Keratinocyte (primary cell): ENCODE results near the gene OARD1. TPM values are rescaled to one million over a fixed set of nuclear protein-coding genes. Genes with fewer than 3 reads are reported as not detected.

ENCODE experiments used
- DNase-seq: peaks from one replicate; pipeline ENCODE4 v3.0.0-alpha.2; 2011; ENCODE audit warnings: low read depth, missing footprints, low spot score
- FAIRE-seq: peaks from 2 replicates; lab custom pipeline; 2011; peaks lifted over from hg19 to GRCh38; lab: Jason Lieb, UNC
- H2AFZ ChIP-seq: 2 replicates; pipeline ENCODE4 v1.6.0; 2012; ENCODE audit warnings: low read length, control low read depth, inconsistent platforms; ENCODE audit not compliant: control insufficient read depth
- H3K27ac ChIP-seq: 2 replicates; pipeline ENCODE4 v1.5.1; 2011; ENCODE audit warnings: low read length; ENCODE audit not compliant: control insufficient read depth, insufficient read depth
- H3K27me3 ChIP-seq: 3 replicates; pipeline ENCODE4 v1.6.0; 2011; ENCODE audit warnings: low read length; ENCODE audit not compliant: control insufficient read depth, insufficient read depth; ENCODE audit errors: extremely low read depth
- H3K36me3 ChIP-seq, 2 experiments: 2 replicates in 1 of 2; 3 replicates in 1 of 2; pipeline ENCODE4 v1.5.1; 2011; ENCODE audit warnings: low read length in 2 of 2, mild to moderate bottlenecking in 1 of 2; ENCODE audit not compliant: control insufficient read depth in 2 of 2, insufficient read depth in 2 of 2; ENCODE audit errors: extremely low read depth in 1 of 2
- H3K4me1 ChIP-seq: 3 replicates; pipeline ENCODE4 v1.5.1; 2011; ENCODE audit warnings: low read length; ENCODE audit not compliant: control insufficient read depth, insufficient read depth; ENCODE audit errors: extremely low read depth
- H3K4me2 ChIP-seq: 3 replicates; pipeline ENCODE4 v1.6.0; 2011; ENCODE audit warnings: low read depth, low read length; ENCODE audit not compliant: control insufficient read depth, insufficient read depth; ENCODE audit errors: extremely low read depth
- H3K4me3 ChIP-seq, 3 experiments: fragments of 200-600 bp in 1 of 3; sonication (generic) in 1 of 3; 2 replicates in 2 of 3; 3 replicates in 1 of 3; pipeline ENCODE4 v1.5.1; 2011 to 2016; ENCODE audit warnings: low read length in 3 of 3, mild to moderate bottlenecking in 3 of 3, control low read depth in 2 of 3, inconsistent platforms in 1 of 3, low read depth in 1 of 3, mixed read lengths in 1 of 3, mixed run types in 1 of 3, moderate library complexity in 1 of 3; ENCODE audit not compliant: control insufficient read depth in 2 of 3, insufficient read depth in 2 of 3; ENCODE audit errors: extremely low read depth in 1 of 3
- H3K79me2 ChIP-seq: 2 replicates; pipeline ENCODE4 v1.6.0; 2012; ENCODE audit warnings: low read length; ENCODE audit not compliant: control insufficient read depth, insufficient read depth
- H3K9ac ChIP-seq: 3 replicates; pipeline ENCODE4 v1.6.0; 2011; ENCODE audit warnings: low read length; ENCODE audit not compliant: control insufficient read depth, insufficient read depth; ENCODE audit errors: extremely low read depth
- H3K9me1 ChIP-seq: 3 replicates; pipeline ENCODE4 v1.6.0; 2011; ENCODE audit warnings: low read length; ENCODE audit not compliant: control insufficient read depth, insufficient read depth; ENCODE audit errors: extremely low read depth
- H3K9me3 ChIP-seq: 2 replicates; pipeline ENCODE4 v1.5.1; 2012; ENCODE audit warnings: low read depth, low read length; ENCODE audit not compliant: control insufficient read depth
- H4K20me1 ChIP-seq: 3 replicates; pipeline ENCODE4 v1.6.0; 2011; ENCODE audit warnings: low read length; ENCODE audit not compliant: control insufficient read depth, insufficient read depth; ENCODE audit errors: extremely low read depth
- EZH2 ChIP-seq: IDR thresholded peaks from one replicate; pipeline ENCODE4 v1.6.1; 2012; ENCODE audit warnings: inconsistent platforms, mild to moderate bottlenecking, low read length, moderate library complexity
- dilution Hi-C: fragments of 300-500 bp; cut with MboI; formaldehyde crosslinking; loops from one replicate; pipeline ENCODE4 v1.7.0; 2020; ENCODE audit warnings: low sequenced_read_pairs; ENCODE audit not compliant: extremely low pct_ligation_motif_present
- polyA plus RNA-seq, 5 experiments: library from polyadenylated mRNA; depleted of rRNA in 3 of 5; stranded (reverse) in 3 of 5; stranded (forward) in 1 of 5; unstranded in 1 of 5; fragments of >200 nt; gene quantifications; 1 replicate in 1 of 5; 2 replicates in 3 of 5; 3 replicates in 1 of 5; pipeline versions ENCODE4 v1.2.1 to v1.2.3, GENCODE V29; 2011 to 2012; ENCODE audit warnings: missing spikeins in 2 of 5, low read depth in 1 of 5, low replicate concordance in 1 of 5
- TF ChIP-seq, protein P1 (sequence below), 3 experiments: IDR thresholded peaks in 1 of 3; conservative IDR thresholded peaks in 1 of 3; optimal IDR thresholded peaks in 1 of 3; 2 replicates in 2 of 3; 3 replicates in 1 of 3; pipeline versions ENCODE3 to v1.5.1; 2011; ENCODE audit warnings: low read length in 3 of 3, mild to moderate bottlenecking in 3 of 3, moderate library complexity in 2 of 3, control low read depth in 1 of 3, inconsistent platforms in 1 of 3; ENCODE audit not compliant: insufficient read depth in 2 of 3; ENCODE audit errors: extremely low read depth in 1 of 3

The OARD1 gene
- polyA plus RNA-seq, 1 donor (not counting 4 experiments of a cell fraction or from before 2014, with no cell fraction given) = 20.3 TPM

DNA sequence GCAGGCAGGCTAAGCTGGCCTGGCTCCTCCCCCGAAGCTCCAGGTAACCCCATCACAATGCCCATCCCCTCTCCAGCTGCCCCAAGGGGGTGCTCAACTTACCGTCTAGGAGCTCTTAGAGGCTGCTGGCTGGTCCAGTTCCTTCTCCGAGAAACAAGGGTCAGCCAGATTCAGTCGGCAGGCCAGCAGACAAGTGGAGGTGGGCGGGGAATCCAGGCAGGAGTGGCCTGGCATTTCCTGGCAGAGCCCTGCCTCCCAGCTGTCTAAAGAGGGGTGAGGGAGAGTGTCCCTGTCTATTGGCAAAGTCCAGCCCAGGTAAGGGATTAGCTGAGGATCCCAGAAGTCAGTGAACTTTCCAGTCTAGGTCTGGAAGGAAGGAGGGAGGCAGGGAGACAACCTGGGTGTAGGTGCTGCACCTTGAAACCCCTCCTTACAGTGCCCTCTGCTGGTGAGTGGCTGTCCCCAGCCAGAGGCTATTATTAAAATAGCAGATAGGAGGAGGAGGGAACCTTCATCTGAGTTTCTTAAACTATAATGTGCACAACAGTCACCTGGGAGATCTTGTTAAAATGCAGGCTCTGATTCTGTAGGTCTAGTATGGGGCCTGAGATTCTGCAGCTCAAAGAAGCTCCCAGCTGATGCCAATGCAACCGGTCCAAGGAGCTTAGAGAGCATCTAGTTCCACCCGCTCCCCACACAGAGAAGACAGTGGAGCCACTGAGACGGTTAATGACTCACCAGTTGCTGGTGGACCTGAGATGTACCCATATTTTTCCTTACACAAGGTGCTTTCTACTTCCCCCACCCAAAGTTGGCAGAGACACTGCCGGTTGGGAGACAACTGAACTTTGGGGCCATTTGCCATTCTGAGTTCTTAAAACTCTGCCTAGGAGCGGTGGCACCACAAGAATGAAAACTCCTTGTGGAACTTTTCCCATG is 32.8 kb downstream of the OARD1 start, which contains the start of gene UNC5CL:
UNC5CL (minus strand) TSS at position 162 of the 939 bp plus-strand sequence. CDS start 4,147 bp downstream, outside the sequence.
- Histone ChIP-seq H3K9me1 (no peaks in the 10 kb centered on the region), H3K27ac (no peak within 1 kb of the TSS), H3K9ac (no peak within 1 kb of the TSS), H4K20me1 (no peaks in the 10 kb centered on the region), H2AFZ (peak within 1 kb of the TSS; percentile 53), H3K4me1 (peaks cover 45% of the 10 kb centered on the region), H3K36me3 (no peaks in the 10 kb centered on the region), H3K4me2 (no peak within 1 kb of the TSS), H3K27me3 (no peaks in the 10 kb centered on the region), H3K79me2 (no peaks in the 10 kb centered on the region), H3K9me3 (no peaks in the 10 kb centered on the region), H3K4me3 (no peak within 1 kb of the TSS)
- TF ChIP-seq EZH2 = no peak
- TF ChIP-seq, protein P1, sequence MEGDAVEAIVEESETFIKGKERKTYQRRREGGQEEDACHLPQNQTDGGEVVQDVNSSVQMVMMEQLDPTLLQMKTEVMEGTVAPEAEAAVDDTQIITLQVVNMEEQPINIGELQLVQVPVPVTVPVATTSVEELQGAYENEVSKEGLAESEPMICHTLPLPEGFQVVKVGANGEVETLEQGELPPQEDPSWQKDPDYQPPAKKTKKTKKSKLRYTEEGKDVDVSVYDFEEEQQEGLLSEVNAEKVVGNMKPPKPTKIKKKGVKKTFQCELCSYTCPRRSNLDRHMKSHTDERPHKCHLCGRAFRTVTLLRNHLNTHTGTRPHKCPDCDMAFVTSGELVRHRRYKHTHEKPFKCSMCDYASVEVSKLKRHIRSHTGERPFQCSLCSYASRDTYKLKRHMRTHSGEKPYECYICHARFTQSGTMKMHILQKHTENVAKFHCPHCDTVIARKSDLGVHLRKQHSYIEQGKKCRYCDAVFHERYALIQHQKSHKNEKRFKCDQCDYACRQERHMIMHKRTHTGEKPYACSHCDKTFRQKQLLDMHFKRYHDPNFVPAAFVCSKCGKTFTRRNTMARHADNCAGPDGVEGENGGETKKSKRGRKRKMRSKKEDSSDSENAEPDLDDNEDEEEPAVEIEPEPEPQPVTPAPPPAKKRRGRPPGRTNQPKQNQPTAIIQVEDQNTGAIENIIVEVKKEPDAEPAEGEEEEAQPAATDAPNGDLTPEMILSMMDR (optimal IDR thresholded peaks at IDR 0.05 in 1 of 3, IDR thresholded peaks at IDR 0.05 in 1 of 3, conservative IDR thresholded peaks at IDR 0.05 in 1 of 3; ENCODE audit: extremely low read depth in 1 of 3, insufficient read depth in 2 of 3, low read length in 3 of 3) = peak; percentile 86 to 89 (median 88)
- FAIRE-seq = peak; percentile 86
- dilution Hi-C loops = no loop called here
- no peak for DNase-seq

DNA sequence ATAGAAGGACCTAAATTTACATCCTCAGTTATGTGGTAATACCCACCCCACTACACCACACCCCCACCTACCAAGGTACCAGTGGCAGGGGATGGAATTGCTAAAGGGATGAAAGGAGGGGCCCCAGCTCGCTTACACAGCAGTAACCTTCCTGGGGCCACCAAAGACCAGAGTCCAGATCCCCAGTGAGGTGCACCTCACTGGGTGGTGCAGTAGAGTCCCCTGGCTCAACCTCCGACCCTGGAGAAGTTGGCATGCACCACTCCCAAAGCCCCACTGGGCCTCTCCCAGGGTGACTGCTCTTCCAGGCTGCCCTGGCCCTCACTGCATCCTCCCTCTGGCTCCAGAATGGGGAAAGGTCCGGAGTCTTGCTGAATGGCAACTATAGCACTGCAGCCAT is 34.0 kb downstream of the OARD1 start:
- H3K9me3 ChIP-seq = no peaks in the 10 kb centered on the region
- H3K9ac ChIP-seq = no peak overlapping the region
- no peak overlapping the region for H3K4me2 ChIP-seq
- H3K9me1 ChIP-seq = no peaks in the 10 kb centered on the region
- no peak overlapping the region for H2AFZ ChIP-seq
- no peaks in the 10 kb centered on the region for H3K36me3 ChIP-seq
- H3K4me3 ChIP-seq = no peak overlapping the region
- no peaks in the 10 kb centered on the region for H4K20me1 ChIP-seq
- peaks cover 45% of the 10 kb centered on the region for H3K4me1 ChIP-seq
- TF ChIP-seq, protein P1 (optimal IDR thresholded peaks at IDR 0.05 in 1 of 3, IDR thresholded peaks at IDR 0.05 in 1 of 3, conservative IDR thresholded peaks at IDR 0.05 in 1 of 3; ENCODE audit: extremely low read depth in 1 of 3, insufficient read depth in 2 of 3, low read length in 3 of 3) = no peak
- no peak for TF ChIP-seq EZH2
- H3K27me3 ChIP-seq = no peaks in the 10 kb centered on the region
- no peaks in the 10 kb centered on the region for H3K79me2 ChIP-seq
- FAIRE-seq (no peak), DNase-seq (no peak)
- dilution Hi-C loops = no loop called here
- no peak overlapping the region for H3K27ac ChIP-seq
